BJ (cell line): ENCODE data around the gene ZFAND6. TPM values are rescaled to one million over a fixed set of nuclear protein-coding genes. Genes with fewer than 3 reads are reported as not detected.

ENCODE experiments used
- CTCF ChIA-PET: fragments of 350-600 bp; formaldehyde crosslinking; extraction: SDS; loops from one replicate; lab custom pipeline; 2021; ENCODE audit warnings: antibody characterized with exemption, inconsistent platforms; lab: Yijun Ruan, JAX
- POLR2A ChIA-PET: fragments of 300-600 bp; sonication (Branson Sonifier 250); formaldehyde crosslinking; extraction: SDS; loops from one replicate; lab custom pipeline; 2021; ENCODE audit warnings: antibody characterized with exemption; lab: Charles Lee
- DNase-seq: peaks from one replicate; pipeline ENCODE4 v3.0.0-alpha.2; 2011; ENCODE audit warnings: low read depth
- H3K27me3 ChIP-seq: 2 replicates; pipeline ENCODE4 v1.6.0; 2011; ENCODE audit warnings: low read length; ENCODE audit not compliant: control insufficient read depth, insufficient read depth
- H3K36me3 ChIP-seq: 2 replicates; pipeline ENCODE4 v1.5.1; 2011; ENCODE audit warnings: low read length; ENCODE audit not compliant: control insufficient read depth, insufficient read depth
- H3K4me3 ChIP-seq: 2 replicates; pipeline ENCODE4 v1.5.1; 2011; ENCODE audit warnings: low read depth, mild to moderate bottlenecking, control low read depth, low read length
- polyA plus RNA-seq: library from polyadenylated mRNA; depleted of rRNA; stranded (reverse); fragments of >200 nt; gene quantifications from 2 replicates; pipeline ENCODE4 v1.2.3, GENCODE V29; 2011
- TF ChIP-seq, protein P1 (sequence below): IDR thresholded peaks from 2 replicates; pipeline ENCODE4 v1.5.1; 2011; ENCODE audit warnings: low read depth, mild to moderate bottlenecking, control low read depth, inconsistent platforms, low read length, moderate library complexity; ENCODE audit not compliant: insufficient read depth

Gene ZFAND6
- polyA plus RNA-seq, 1 experiment: 108 TPM

DNA sequence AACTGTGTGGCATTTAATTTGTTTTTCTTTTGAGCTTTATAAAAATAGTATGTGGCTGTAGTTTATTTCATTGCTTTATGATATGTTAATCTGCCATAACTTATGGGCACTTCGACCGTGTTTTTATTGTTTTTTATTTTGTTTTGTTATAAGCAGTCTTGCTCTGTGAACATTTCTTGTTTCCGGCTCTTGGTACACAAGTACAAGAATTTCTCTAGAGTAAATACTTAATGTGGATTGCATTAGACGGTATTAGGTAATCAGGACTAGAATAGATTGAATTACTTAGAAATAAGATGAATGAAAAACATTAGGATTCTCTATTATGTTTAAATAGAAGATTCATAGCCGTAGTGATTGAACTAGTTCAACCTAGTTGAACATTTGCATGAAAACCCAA is 2.1 kb downstream of the ZFAND6 start:
- Histone ChIP-seq H3K27me3 (no peaks in the 10 kb centered on the region), H3K36me3 (no peaks in the 10 kb centered on the region), H3K4me3 (peak overlapping the region; percentile 4; the same call in 1 of the 2 replicates)
- ChIA-PET POLR2A (no interaction called here), CTCF (interaction anchor here (0.9 to 1.6 kb wide), 2 partner anchors 111 to 116 kb away, joined by 4 to 11 read pairs; no protein-coding TSS in a partner anchor)
- no peak for DNase-seq
- TF ChIP-seq, protein P1, sequence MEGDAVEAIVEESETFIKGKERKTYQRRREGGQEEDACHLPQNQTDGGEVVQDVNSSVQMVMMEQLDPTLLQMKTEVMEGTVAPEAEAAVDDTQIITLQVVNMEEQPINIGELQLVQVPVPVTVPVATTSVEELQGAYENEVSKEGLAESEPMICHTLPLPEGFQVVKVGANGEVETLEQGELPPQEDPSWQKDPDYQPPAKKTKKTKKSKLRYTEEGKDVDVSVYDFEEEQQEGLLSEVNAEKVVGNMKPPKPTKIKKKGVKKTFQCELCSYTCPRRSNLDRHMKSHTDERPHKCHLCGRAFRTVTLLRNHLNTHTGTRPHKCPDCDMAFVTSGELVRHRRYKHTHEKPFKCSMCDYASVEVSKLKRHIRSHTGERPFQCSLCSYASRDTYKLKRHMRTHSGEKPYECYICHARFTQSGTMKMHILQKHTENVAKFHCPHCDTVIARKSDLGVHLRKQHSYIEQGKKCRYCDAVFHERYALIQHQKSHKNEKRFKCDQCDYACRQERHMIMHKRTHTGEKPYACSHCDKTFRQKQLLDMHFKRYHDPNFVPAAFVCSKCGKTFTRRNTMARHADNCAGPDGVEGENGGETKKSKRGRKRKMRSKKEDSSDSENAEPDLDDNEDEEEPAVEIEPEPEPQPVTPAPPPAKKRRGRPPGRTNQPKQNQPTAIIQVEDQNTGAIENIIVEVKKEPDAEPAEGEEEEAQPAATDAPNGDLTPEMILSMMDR: no peak

DNA sequence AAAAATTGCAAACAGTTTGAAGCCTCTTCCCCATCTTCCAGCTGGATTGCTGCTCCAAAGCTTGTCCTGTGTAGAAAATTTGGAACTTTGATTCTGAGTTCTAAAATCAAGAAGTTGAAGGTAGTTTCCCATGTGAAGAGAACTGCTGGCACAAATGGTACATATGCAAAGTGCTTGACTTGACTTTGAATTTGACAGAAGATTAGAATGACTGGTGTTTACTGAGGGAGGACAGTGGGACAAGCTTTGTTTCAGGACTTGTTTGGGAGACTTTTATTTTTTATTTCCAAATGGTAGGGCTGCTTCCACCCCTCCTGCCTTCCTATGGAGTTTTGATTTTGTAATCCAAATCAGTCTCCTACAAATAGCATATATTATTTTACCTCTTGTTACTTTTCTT is 7.4 kb downstream of the ZFAND6 start:
- ChIA-PET CTCF (interaction anchor here (0.6 to 1.0 kb wide), 2 partner anchors 106 to 729 kb away, joined by 3 to 4 read pairs; no protein-coding TSS in a partner anchor), POLR2A (interaction anchor here (0.6 kb wide), 1 partner anchor 925 kb away, joined by 3 read pairs; no protein-coding TSS in a partner anchor)
- TF ChIP-seq, protein P1: no peak
- Histone ChIP-seq H3K36me3 (no peaks in the 10 kb centered on the region), H3K4me3 (no peak overlapping the region), H3K27me3 (no peaks in the 10 kb centered on the region)
- DNase-seq: no peak

DNA sequence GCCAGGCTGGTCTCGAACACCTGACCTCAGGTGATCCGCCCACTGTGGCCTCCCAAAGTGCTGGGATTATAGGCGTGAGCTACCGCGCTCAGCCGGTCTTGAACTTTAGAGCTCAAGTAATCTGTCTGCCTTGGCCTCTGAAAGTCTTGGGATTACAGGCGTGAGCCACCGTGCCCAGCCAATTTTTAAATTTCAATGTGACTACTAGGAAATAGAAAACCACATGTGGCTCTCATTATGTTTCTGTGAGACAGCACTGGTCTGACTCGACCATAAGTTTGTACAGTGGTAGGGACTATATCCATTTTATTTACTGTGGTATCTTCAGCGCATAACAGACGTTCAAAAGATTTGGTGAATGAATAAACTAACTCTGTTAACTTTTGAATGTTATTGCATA is 9.1 kb downstream of the ZFAND6 start:
- Histone ChIP-seq H3K4me3 (no peak overlapping the region), H3K36me3 (no peaks in the 10 kb centered on the region), H3K27me3 (no peaks in the 10 kb centered on the region)
- TF ChIP-seq, protein P1: no peak
- DNase-seq: peak; percentile 34
- POLR2A ChIA-PET: no interaction called here
- CTCF ChIA-PET: interaction anchor here (0.9 kb wide), 1 partner anchor 13 kb away, joined by 3 read pairs; no protein-coding TSS in a partner anchor

DNA sequence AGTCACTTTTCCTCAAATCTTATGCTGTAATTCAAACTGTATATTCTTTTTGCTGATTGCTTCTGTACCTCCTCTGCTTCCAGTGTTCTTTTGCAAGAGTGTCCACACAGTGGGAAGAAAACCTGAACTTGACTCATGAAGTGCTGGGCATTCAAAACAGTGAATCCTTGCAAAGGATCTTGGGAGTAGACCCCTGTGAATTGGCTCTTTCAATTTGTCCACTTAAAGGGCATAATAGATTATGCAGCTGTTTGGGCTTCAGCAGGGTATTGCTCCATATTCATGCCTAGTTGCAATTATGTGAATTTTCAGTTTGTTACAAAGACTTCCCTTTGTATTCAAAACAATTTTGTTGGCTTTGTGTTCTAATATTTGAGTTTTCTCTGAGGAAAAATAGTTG is 11.4 kb downstream of the ZFAND6 start:
- Histone ChIP-seq H3K27me3 (no peaks in the 10 kb centered on the region), H3K36me3 (no peaks in the 10 kb centered on the region), H3K4me3 (no peak overlapping the region)
- ChIA-PET CTCF (interaction anchor here (2.0 kb wide), 1 partner anchor 20 kb away, joined by 7 read pairs; no protein-coding TSS in a partner anchor), POLR2A (no interaction called here)
- DNase-seq: no peak
- TF ChIP-seq, protein P1: no peak

DNA sequence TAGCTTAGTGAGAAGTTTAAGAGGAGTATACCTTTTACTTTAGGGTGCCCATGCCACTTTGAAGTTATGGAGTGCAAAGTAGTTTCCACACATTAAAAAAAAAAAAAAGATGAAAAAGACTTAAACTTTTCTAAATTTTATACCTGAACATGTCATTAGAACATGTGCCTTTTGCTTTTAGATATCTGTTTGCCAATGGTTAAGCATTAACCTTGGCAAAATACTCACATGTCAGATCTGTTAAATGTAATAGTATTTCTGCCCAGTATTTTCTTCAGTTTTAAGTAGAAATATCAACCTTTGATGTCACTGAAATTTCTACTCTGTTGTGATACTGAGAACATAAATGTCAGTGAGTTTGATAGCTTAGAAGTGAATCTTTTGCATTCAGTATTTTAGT is 12.2 kb downstream of the ZFAND6 start:
- Histone ChIP-seq H3K27me3 (no peaks in the 10 kb centered on the region), H3K36me3 (no peaks in the 10 kb centered on the region), H3K4me3 (no peak overlapping the region)
- POLR2A ChIA-PET: no interaction called here
- DNase-seq: no peak
- CTCF ChIA-PET: interaction anchor here (2.0 kb wide), 1 partner anchor 20 kb away, joined by 7 read pairs; no protein-coding TSS in a partner anchor
- TF ChIP-seq, protein P1: no peak
